NCI-H1436 (cell line): ENCODE data around the gene CREB1.
"Not testable (repeated sequence)": the region's sequence is repeated elsewhere in the genome, so short reads cannot be mapped to it uniquely, and the experiment has no call there.

ENCODE experiments used
- DNase-seq: peaks from one replicate; lab custom pipeline; 2025; lab: John Stamatoyannopoulos, UW

The CREB1 gene

DNA sequence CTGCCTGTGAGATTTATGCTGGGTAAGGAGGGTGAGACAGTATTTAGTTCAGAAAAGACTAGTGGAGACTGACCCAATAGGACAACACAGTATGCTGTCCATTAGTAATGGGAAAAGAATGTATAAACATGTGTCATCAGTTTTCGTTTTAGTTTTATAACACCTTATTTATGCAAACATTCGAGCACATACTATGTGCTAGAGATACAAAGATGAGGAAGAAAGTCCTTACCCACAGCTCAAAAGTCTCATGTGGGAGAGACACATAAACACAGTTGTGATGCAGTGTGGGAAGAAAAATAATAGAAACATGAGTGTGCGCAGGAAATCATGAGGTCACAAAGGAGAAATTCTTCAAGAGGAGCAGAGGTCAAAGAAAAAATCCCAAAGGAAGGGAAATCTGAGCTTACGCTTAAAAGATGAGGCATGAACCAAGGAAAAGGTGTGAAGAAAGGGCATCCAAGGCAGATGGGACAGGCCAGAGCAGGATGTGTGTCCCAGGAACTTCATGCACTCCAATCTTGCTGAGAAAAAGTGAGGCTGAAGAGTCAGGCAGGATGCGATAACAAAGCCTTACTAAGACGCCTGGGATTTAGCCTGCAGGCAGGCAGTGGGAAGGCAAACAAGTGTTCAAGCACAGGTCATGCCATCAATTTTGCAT, 87.4 kb downstream of the CREB1 start:
- DNase-seq, result no peak

DNA sequence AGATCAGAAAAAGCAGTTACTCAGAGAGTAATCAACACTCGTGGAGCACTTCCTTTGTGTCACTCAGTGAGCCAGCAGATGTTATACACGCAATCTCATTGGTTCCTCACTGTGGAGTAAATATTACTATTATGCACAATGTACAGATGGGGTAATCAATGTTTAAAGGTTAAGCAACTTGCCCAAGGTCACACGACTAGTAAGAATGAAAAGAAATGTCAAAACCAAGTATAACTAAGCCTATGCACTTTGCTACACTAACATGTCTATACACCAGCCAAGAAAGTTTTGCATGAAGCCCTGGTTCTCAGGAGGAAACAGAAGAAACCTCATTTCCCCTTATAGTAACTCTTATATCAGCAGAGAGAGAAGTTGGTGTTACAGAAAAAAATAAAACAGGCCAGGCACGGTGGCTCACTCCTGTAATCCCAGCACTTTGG, 90.0 kb downstream of the CREB1 start:
- DNase-seq, result no peak

DNA sequence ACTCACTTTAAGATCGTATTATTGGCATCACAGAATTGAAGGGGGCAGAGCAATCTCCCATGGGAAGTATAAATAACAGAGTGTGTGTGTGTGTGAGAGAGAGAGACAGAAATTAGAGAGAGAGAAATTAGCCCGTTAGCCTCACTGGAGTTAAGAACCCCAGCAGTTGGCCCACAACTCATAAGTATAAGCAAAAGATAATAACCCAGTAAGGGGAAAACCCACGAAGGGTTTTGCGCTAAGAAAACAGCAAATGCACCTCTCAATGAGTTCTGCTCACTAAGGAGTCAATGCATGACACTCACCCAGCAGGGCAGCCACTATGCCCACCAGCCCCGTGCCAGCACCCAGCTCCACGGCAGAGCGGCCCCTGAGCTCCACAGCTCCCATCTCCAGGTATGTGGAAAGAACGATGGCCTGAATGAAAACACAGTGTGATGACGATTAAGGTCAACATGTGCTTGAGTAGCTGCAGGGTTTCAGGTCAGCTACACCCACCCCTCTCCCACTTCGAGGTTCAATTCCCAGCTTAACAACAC, 91.8 kb downstream of the CREB1 start:
- no peak for DNase-seq

DNA sequence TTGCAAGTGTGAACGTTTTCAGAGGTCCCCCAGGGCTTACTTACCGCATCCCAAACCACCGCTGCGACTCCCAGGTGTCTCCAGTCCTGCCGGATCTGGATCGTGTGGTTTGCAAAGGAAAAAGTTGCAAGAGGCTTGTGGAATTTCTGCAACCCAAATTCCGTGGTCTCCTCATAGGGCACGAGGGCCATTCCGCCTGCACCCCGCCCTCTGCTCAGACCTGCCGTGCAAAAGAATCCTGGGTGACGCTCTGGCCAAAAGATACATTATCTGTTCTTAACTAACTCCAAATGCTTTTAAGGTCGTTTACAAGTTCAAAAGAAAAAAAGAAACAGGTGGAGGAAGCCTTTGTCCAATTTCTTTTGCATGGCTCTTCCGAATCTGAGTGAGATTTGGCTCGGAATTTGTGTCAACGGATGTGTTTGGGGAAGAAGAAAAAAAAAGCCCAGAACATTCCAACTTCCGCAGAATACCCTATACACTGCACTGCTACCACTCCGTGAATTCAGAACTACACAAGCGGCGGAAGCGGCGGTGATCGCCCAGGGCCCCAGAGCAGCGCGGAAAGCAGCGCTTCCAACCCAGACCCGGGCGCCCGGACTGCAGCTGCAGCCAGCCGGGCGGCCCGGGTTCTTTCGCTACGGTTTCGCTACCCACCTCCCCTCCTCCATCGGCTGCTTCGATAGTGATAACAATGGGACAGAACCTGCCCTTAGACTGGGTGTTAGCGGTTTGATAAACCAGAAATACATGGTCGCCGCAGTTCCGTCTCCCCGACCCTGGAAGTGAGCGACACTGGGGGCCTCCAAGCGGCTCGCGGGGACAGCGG, 94.6 kb downstream of the CREB1 start:
- DNase-seq, result peak; percentile 24

DNA sequence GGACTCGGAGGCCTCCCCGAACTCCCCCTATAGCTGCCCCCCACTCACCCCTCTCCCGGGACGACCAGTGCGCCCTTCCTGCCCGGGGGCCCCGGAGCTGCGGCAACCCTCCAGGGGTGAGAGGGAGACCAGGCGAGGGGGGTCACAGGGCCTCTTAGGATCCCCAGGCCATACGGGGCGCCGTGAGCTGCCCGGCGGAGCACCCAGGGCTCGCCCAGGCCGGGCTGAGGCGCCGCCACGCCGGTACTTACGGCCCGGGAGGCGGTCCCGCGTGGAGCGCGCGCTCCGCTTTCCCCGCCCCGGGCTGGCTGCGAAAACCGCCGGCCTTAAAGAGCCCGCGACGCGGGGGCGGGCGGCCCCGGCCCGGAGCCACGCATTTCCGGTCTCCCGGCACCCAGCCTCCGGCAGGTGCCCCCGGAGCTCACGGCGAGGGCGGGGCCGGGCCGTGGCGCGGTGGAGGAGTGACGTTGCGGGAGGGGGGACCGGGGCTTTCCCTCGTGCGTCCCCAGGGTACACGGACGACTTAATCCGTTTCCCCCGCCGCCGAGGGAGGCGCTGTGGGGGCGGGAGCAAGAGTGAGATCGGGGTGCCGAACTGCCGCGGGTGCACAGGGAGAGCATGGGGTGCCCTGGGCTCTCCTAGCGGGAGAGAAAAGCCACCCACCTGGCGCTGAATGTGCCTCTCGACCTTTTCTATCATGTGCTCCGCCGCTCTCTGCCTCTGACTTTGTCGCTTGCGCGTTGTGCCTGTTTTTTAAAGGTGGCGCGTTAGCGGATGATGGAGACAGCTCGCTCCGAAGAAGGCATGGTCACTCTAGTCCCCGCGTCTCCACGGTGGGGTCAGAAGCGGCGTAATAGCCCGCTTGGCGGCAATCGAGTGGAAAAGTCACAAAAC, 95.5 kb downstream of the CREB1 start, which contains the start of gene METTL21A:
METTL21A (minus strand) TSS at position 381 of the 894 bp plus-strand sequence. CDS start 1,019 bp downstream, outside the sequence.
- peak; percentile 91 for DNase-seq

DNA sequence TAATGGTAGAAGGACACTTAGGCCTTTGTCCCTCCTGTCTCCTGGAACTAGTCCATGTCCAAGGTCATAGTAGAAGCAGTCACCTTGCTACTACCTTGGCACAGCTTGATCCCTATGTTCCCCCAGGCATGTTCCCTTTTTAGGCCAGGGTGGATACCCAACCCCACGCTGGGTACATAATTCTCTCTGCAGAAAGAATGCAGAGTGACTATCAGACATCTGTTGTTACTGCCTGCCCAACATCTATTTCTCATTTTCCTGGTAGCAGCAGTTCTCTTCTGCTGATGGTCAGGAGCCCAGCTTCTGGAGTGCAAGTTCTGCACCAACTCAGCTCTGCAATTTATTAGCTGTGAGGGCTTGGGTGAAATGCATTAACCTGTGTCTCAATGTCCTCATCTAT, 99.8 kb downstream of the CREB1 start:
- DNase-seq, result no peak

DNA sequence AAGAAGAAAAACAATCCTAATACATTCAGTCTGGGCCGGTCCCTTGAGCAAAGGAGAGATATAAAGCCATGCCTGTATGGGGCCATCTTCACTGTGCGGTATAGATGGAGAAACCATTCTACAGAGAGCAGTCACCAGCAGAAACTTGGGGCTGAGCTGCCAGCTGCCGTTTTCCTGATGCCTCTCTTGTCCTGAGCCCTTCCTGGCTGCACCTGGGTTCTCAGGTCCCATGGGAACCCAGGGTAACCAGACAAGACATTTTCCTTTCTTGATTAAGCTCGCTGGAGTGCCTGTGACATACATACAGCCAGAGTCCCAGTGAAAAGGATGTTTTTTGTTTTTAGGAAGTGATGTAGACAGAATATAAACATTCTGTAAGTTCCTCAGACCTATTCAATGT, 100.7 kb downstream of the CREB1 start:
- peak; percentile 55 for DNase-seq

DNA sequence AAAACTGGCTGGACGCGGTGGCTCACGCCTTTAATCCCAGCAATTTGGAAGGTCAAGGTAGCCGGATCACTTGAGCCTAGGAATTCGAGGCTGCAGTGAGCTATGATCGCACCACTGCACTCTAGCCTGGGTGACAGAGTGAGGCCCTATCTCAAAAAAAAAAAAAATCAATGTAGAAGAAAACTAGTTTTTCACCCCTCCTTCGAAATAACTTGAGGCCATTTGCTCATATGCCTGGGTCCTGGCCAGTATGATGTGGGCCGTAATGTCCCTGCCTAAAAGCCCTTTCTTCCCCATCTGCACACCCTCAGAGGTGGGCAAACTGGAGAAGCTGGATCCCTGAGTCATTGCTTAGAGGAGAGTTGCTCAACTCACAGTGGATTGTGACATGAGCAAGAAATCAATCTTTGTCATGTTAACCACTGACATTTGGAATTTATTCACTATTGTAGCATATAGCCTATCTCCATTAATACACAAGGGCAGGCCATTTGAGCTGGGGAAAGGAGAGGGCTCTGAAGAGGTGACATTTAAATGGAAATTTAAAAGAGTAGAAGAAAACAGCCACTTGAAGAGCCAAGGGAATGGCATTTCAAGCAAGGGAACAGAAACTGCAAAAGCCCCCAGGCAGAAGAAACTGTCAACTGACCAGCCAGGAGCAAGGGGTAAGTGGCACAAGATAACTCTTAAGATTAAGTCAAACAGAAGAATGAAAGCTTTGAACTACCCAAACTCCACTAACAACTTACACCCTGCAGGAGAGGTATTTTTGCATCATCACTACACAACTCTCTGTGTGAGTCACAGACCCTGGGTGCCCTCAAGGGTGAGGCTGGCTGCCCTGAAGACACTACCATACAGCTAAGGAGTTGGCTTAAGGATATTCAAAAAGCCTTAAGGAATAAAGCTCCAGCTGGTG, 103.1 kb downstream of the CREB1 start:
- DNase-seq, result no peak

DNA sequence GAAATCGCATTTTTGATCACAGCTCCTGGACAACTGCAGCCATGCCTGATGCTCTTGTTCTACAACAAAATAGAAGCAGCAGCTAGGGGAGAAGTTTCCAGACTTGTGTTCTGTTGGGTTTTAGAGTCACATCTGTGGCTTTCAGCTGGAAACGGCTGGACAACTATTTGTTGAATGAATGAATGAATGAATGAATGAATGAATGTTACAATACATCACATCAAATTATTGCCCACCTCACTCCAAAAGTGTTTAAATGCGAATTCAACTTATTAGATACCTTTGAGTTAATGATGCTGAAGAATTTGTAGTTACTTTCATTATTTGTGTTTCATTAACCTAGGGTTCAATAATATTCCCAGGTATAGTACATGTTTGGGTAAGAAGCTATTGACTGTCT, 103.9 kb downstream of the CREB1 start:
- no peak for DNase-seq

DNA sequence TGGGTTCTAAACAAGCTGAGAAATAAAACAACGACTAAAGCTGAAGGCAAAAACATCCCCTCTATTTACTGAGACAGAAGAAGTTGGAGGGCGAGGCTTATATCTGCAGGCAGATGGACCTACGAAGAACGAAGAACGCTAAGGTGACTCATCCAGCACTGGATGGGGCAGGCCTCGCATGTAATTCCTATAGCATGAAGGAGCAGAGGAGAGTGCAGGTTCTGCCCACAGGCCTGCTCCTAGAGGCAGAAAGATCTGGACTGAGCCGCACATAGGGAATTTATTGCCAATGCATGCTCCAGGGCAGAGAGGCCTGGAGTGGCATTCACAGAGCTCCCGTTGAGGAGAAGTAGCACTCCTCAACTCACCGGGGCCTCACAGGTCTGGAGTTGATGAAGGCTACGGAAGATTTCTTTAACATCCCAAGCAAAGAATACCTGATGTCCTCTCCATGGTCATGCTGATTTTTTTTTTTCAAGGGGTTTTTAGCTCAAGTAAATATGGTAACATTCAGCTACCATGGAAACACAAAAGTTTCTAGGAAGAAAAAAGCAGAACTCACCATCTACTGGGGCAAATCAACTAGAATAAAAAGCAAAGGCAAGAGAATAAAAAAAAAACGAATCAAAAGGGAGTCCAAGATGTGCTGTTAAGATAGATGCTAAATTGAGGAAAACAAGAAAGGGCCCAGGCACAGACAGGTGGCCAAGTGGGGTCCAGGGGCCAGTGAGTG, 105.9 kb downstream of the CREB1 start:
- no peak for DNase-seq

DNA sequence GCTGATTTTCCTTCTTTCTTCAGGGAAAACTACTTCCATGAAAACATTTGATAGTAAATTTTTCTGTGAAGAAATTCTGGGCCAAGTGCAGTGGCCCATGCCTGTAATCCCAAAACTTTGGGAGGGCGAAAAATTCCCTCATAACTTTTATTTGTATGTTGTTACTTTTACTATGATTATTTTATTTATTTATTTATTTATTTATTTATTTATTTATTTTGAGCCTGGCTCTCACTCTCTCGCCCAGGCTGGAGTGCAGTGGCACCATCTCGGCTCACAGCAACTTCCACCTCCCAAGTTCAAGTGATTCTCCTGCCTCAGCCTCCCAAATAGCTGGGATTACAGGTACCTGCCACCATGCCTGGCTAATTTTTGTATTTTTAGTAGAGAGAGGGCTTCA, 109.5 kb downstream of the CREB1 start:
- DNase-seq, result not testable (repeated sequence)

DNA sequence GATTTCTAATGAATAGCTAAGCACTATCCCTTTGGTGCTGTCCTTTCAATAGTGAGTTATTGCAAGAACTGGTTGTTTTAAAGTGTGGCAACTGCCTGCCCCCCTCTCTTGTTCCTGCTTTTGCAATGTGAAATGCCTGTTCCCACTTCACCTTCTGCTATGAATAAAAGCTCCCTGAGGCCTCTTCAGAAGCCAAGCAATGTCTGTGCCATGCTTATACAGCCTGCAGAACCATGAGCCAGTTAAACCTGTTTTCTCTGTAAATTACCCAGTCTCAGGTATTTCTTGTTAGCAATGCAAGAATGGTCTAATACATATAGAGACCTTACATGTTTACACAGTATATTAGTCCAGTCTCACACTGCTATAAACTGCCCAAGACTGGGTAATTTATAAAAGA, 110.4 kb downstream of the CREB1 start:
- DNase-seq, result no peak

DNA sequence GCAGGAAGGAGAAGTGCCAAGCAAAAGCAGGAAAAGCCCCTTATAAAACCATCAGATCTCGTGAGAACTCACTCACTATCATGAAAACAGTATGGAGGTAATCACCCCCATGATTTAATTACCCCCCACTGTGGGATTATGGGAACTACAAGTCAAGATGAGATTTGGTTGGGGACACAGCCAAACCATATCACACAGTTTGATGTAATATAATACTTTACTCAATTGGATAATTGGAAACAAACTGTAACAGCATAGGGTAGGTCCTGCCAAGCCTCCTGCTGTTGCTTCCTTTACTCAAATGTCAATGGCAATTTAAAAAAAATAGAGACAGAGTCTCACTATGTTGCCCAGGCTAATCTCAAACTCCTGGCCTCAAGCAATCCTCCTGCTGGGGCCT, 110.9 kb downstream of the CREB1 start:
- DNase-seq, result no peak

DNA sequence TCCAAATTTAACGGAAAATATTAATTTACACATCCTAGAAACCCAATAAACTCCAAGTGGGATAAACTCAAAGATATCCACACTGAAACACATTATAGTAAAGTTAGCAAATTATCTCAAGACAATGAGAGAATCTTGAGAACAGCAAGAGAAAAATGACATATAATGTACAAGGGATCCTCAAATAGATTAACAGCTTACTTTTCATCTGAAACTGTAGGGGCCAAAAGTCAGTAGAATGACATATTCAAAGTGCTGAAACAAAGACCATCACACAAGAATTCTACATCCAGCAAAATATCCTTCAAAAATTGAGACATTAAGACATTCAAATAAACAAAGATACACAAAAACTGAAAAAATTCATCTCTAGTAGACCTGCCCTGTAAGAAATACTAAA, 114.1 kb downstream of the CREB1 start:
- no peak for DNase-seq

DNA sequence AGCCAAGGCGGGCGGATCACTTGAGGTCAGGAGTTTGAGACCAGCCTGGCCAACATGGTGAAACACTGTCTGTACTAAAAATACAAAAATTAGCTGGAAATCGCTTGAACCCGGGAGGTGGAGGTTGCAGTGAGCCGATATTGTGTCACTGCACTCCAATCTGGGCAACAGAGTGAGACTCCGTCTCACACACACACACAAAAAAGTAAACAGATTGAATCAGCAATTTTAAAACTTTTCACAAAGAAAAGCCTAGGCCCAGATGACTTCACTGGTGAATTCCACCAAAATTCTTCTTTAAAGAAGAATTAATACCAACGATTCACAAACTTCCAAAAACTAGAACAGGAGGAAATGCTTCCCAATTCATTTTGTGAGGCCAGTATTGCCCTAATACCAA, 116.8 kb downstream of the CREB1 start:
- not testable (repeated sequence) for DNase-seq
